Measurements from ENCODE around the gene STX18.

DNA sequence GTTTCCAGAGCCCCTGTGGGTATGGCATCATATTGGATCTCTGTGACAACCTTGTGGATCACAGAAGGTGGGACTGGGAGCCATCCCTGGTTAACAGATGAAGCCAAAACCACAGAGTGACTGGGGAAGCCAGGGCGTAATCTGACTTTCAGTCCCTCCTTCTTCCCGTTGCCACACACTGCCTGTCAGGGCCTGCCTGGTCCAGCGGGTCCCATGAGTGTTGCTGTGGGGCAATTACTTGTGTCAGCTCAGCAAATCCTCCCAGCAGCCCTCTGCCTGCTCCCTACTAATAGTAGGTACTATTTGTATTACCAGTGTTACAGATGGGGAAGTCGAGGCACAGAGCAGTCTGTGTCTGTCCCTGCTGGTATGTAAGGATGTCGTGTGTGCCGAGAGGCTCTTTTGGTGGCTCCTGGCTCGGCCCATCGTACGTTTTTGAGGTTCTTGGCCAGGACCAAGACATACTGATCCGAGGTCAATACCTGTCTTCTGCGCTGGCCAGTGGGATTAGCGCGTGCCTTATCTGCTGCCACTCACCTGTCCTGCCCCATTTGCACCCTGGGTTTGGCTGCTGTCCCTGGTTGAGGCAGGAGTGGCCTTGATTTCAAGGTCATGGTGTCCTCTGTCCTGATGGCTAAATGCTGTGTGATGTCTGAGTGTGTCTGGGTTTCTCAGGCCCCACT is 149.2 kb downstream of the STX18 start:
- TF ChIP-seq MXI1 (IDR thresholded peaks at IDR 0.05; ENCODE audit: low read depth, low read length) = no peak
- TF ChIP-seq TAF1 (IDR thresholded peaks at IDR 0.05; ENCODE audit: borderline replicate concordance, low read depth, low read length) = no peak
